A549 treated with Hydrocortisone at 1 μM for 4 hours (cell line): Measurements from ENCODE around the gene GEMIN5. TPM values are rescaled to one million over a fixed set of nuclear protein-coding genes. Genes with fewer than 3 reads are reported as not detected.

Source experiments
- total RNA-seq: library from RNA; stranded (reverse); fragments of 200-300 nt; extraction: Qiagen RNA extraction; gene quantifications from 5 replicates; pipeline ENCODE4 v1.2.3, GENCODE V29; 2022

The GEMIN5 gene, protein sequence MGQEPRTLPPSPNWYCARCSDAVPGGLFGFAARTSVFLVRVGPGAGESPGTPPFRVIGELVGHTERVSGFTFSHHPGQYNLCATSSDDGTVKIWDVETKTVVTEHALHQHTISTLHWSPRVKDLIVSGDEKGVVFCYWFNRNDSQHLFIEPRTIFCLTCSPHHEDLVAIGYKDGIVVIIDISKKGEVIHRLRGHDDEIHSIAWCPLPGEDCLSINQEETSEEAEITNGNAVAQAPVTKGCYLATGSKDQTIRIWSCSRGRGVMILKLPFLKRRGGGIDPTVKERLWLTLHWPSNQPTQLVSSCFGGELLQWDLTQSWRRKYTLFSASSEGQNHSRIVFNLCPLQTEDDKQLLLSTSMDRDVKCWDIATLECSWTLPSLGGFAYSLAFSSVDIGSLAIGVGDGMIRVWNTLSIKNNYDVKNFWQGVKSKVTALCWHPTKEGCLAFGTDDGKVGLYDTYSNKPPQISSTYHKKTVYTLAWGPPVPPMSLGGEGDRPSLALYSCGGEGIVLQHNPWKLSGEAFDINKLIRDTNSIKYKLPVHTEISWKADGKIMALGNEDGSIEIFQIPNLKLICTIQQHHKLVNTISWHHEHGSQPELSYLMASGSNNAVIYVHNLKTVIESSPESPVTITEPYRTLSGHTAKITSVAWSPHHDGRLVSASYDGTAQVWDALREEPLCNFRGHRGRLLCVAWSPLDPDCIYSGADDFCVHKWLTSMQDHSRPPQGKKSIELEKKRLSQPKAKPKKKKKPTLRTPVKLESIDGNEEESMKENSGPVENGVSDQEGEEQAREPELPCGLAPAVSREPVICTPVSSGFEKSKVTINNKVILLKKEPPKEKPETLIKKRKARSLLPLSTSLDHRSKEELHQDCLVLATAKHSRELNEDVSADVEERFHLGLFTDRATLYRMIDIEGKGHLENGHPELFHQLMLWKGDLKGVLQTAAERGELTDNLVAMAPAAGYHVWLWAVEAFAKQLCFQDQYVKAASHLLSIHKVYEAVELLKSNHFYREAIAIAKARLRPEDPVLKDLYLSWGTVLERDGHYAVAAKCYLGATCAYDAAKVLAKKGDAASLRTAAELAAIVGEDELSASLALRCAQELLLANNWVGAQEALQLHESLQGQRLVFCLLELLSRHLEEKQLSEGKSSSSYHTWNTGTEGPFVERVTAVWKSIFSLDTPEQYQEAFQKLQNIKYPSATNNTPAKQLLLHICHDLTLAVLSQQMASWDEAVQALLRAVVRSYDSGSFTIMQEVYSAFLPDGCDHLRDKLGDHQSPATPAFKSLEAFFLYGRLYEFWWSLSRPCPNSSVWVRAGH (N-terminal part only)
- total RNA-seq: 20.4 to 28.1 TPM (median 22.1 TPM) in 5 replicates

DNA sequence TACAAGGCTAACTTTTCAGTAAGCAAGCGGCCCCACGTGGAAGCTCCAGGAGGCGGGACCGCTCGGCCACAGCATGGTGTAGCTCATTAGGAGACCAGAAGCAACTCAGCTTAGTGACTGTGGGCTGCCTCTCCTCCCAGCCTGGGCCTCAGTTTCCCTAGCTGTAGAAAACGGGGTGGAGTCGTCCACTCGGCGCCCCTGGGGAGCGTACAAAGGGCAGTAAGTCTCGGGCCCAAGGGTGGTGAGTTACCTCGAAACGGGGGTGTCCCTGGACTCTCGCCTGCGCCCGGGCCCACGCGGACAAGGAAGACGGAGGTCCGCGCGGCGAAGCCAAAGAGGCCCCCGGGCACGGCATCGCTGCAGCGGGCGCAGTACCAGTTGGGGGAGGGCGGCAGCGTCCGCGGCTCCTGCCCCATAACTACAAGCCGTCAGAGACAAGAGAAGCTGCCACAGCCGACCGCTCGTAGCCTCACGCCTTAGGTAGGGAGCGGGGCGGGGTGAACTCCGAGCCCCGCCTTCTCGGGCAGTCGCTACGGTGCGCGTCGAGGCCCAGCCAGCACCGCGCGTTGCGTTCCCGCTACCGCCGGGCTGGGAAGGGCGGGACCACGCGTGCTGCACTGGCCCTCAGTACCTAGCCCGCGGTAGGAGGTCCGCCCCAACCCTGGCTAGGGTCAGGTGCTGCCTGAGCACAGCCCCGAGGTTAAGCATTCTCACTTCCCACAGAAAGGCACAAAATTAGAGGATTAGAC, at the start of gene GEMIN5:
Gene GEMIN5 (minus strand): TSS at position 494 of the 749 bp plus-strand sequence. CDS start 78 bp downstream, at position 416.

DNA sequence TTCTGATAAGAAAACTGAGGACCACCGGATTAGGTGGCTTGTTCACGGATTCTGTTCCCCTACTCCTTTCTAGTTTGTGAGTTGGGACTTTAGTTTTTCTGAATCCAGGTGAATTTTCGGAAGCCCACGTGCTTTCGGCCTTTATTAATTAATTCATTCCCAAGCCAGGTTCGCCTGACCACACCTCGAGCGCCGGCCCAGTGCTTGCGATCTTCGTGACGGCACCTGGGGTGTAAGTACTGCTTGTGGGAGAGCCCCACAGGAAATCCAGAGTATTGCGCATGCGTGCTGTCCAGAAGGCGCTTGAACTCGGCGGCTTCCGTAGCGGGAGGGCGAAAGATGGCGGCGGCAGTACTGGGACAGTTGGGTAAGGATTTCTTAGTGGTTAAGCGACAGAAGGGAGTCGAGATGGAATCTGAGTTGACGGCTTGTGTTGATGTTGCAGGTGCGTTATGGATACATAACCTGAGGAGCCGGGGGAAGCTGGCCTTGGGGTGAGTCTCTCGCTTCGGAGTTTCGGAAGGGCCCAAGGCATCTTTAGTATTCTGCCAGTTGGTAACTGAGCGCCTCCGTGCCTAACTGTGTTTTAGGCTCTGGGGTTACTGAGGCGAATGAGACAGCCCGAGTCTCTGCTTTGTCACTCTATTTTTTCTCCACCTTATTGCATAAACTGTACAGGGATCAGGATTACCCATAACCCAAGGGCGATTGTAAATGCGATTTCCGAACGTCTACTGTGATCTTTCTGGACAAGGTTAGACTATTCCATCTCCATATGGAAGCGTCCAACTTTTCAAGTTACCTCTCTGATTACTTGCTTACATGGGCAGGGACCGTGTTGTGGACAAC, 3.0 kb upstream of the GEMIN5 start, which contains the start of gene MRPL22:
Gene MRPL22 (plus strand): TSS at position 302 of the 849 bp plus-strand sequence. CDS start 38 bp downstream, at position 340.

GRCh38 chr5:154858297-154858971, 79.6 kb downstream of the GEMIN5 start, which contains the start of gene CNOT8:
Gene CNOT8, plus strand, starts transcription at chr5:154858627. Its CDS starts 4,652 bp downstream, at chr5:154863279.

GRCh38 chr5:154850255-154851062, 87.6 kb downstream of the GEMIN5 start, which contains the start of gene FAXDC2:
Gene FAXDC2, minus strand, starts transcription at chr5:154850603. Its CDS starts 12,425 bp downstream, at chr5:154838178.

Other genes with a start within 250 kb of the GEMIN5 start
- 111 to 171 TPM (median 128 TPM) in 5 replicates for gene LARP1, start 182.8 kb downstream of the GEMIN5 start, total RNA-seq
- 0.25 to 0.55 TPM (median 0.43 TPM) in 5 replicates for gene FAXDC2, start 87.6 kb downstream of the GEMIN5 start, total RNA-seq
- 31.2 to 38.6 TPM (median 35.6 TPM) in 5 replicates for gene CNOT8, start 79.6 kb downstream of the GEMIN5 start, total RNA-seq
- gene MRPL22, start 2.9 kb upstream of the GEMIN5 start, total RNA-seq: 38.0 to 63.7 TPM (median 61.8 TPM) in 5 replicates
- 0.02 to 0.06 TPM (median 0.03 TPM) in 4 of 5 replicates, not detected in the other for gene KIF4B, start 75.5 kb upstream of the GEMIN5 start, total RNA-seq